Type B pancreatic cell (in vitro differentiated cells): ENCODE measurements around the gene SPATA7. TPM values are rescaled to one million over a fixed set of nuclear protein-coding genes. Genes with fewer than 3 reads are reported as not detected.

Experiments
- DNase-seq: peaks from one replicate; pipeline ENCODE4 v3.0.0; 2021; ENCODE audit warnings: mixed read lengths; ENCODE audit not compliant: unreplicated experiment; ENCODE audit errors: extremely low spot score
- H3K27ac Mint-ChIP-seq: 2 replicates; pipeline ENCODE4 v1.8.0; 2021; ENCODE audit warnings: mild to moderate bottlenecking, mixed read lengths
- H3K27me3 Mint-ChIP-seq: 2 replicates; pipeline ENCODE4 v1.8.0; 2021; ENCODE audit warnings: mixed read lengths
- H3K36me3 Mint-ChIP-seq: 2 replicates; pipeline ENCODE4 v1.8.0; 2021; ENCODE audit warnings: mixed read lengths
- H3K4me1 Mint-ChIP-seq: one replicate; pipeline ENCODE4 v1.8.0; 2021; ENCODE audit warnings: mixed read lengths; ENCODE audit not compliant: unreplicated experiment
- H3K4me3 Mint-ChIP-seq: 2 replicates; pipeline ENCODE4 v1.8.0; 2021; ENCODE audit warnings: mild to moderate bottlenecking, mixed read lengths
- H3K9me3 Mint-ChIP-seq: 2 replicates; pipeline ENCODE4 v1.8.0; 2021; ENCODE audit warnings: mixed read lengths
- CTCF ChIP-seq: fragments of 200-600 bp; sonication (generic); conservative IDR thresholded peaks from 2 replicates; pipeline ENCODE4 v1.5.0; 2021; ENCODE audit warnings: antibody characterized with exemption, mild to moderate bottlenecking
- total RNA-seq: library from RNA; stranded (reverse); gene quantifications from 2 replicates; pipeline ENCODE4 v1.2.1, GENCODE V29; 2021; ENCODE audit warnings: low replicate concordance

The SPATA7 gene
- total RNA-seq, 1 donor from 2014 or later, result 16.2 TPM

GRCh38 chr14:88420187-88420586 lies 34.7 kb downstream of the SPATA7 start:
- H3K27me3 Mint-ChIP-seq, result no peaks in the 10 kb centered on the region
- no peak for TF ChIP-seq CTCF
- no peak overlapping the region for H3K4me3 Mint-ChIP-seq
- H3K4me1 Mint-ChIP-seq, result no peaks in the 10 kb centered on the region
- H3K27ac Mint-ChIP-seq, result no peak overlapping the region
- DNase-seq, result no peak
- peaks cover 31% of the 10 kb centered on the region for H3K36me3 Mint-ChIP-seq
- H3K9me3 Mint-ChIP-seq, result peaks cover 12% of the 10 kb centered on the region

GRCh38 chr14:88421286-88421685 lies 35.8 kb downstream of the SPATA7 start:
- no peak overlapping the region for H3K4me3 Mint-ChIP-seq
- TF ChIP-seq CTCF, result no peak
- no peak for DNase-seq
- H3K36me3 Mint-ChIP-seq, result peaks cover 21% of the 10 kb centered on the region
- H3K27ac Mint-ChIP-seq, result no peak overlapping the region
- H3K9me3 Mint-ChIP-seq, result peaks cover 5% of the 10 kb centered on the region
- no peaks in the 10 kb centered on the region for H3K4me1 Mint-ChIP-seq
- H3K27me3 Mint-ChIP-seq, result no peaks in the 10 kb centered on the region

GRCh38 chr14:88422047-88422446 lies 36.6 kb downstream of the SPATA7 start:
- Mint-ChIP-seq H3K27ac (no peak overlapping the region), H3K4me3 (no peak overlapping the region), H3K4me1 (no peaks in the 10 kb centered on the region), H3K27me3 (no peaks in the 10 kb centered on the region), H3K9me3 (peaks cover 5% of the 10 kb centered on the region), H3K36me3 (peaks cover 24% of the 10 kb centered on the region)
- no peak for TF ChIP-seq CTCF
- DNase-seq, result no peak

- TF ChIP-seq CTCF, result no peak
- H3K36me3 Mint-ChIP-seq, result peaks cover 15% of the 10 kb centered on the region
- no peak for DNase-seq
- no peaks in the 10 kb centered on the region for H3K4me1 Mint-ChIP-seq
- H3K4me3 Mint-ChIP-seq, result no peak overlapping the region
- no peak overlapping the region for H3K27ac Mint-ChIP-seq
- no peaks in the 10 kb centered on the region for H3K9me3 Mint-ChIP-seq
- no peaks in the 10 kb centered on the region for H3K27me3 Mint-ChIP-seq
Observed at GRCh38 chr14:88422919-88423650, 37.6 kb downstream of the SPATA7 start.

GRCh38 chr14:88424573-88424972 lies 39.1 kb downstream of the SPATA7 start:
- H3K9me3 Mint-ChIP-seq, result no peaks in the 10 kb centered on the region
- H3K4me1 Mint-ChIP-seq, result no peaks in the 10 kb centered on the region
- H3K27me3 Mint-ChIP-seq, result no peaks in the 10 kb centered on the region
- peaks cover 14% of the 10 kb centered on the region for H3K36me3 Mint-ChIP-seq
- no peak overlapping the region for H3K4me3 Mint-ChIP-seq
- TF ChIP-seq CTCF, result no peak
- no peak for DNase-seq
- H3K27ac Mint-ChIP-seq, result no peak overlapping the region
